Gastroesophageal sphincter (tissue), 3 donors: ENCODE measurements around the gene GALT.

ENCODE experiments used
- CTCF ChIP-seq, 4 experiments: fragments of 200-600 bp in 2 of 4; fragments of 450-650 bp in 2 of 4; sonication (generic) in 1 of 4; IDR thresholded peaks; one replicate each; pipeline ENCODE4 v1.5.1; 2017 to 2019; ENCODE audit warnings: antibody characterized with exemption in 4 of 4, mild to moderate bottlenecking in 2 of 4, moderate library complexity in 2 of 4
- POLR2A ChIP-seq, 2 donors: fragments of 450-650 bp; IDR thresholded peaks; one replicate each; pipeline ENCODE4 v1.6.1; 2017; ENCODE audit warnings: antibody characterized with exemption in 2 of 2, mild to moderate bottlenecking in 2 of 2, moderate library complexity in 1 of 2

DNA sequence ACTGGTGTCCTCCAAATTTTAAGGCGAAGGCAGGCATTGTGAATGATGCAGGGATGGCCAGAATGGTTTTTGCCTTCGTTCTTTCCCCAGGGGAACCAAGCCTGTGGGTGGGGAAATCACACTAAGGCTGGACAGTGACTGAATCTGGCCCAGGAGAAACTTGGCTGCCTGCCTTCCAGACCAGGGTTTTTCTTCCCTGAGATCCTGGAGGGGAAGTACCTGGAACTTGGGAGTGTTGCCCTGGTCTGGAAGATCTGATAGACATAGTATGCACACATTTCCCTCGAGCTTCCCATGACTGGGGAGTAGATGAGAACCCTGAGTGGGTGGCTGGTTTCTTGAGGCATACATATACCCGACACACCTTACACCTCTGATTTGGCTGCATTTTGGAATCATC, 4.8 kb downstream of the GALT start:
- no peak for TF ChIP-seq CTCF (IDR thresholded peaks at IDR 0.05)
- no peak for TF ChIP-seq POLR2A (IDR thresholded peaks at IDR 0.05)
